Measurements from ENCODE around the gene ENTPD6.

GRCh38 chr20:25225642-25226432 is 30.3 kb downstream of the ENTPD6 start:
- TF ChIP-seq EZH2 (IDR thresholded peaks at IDR 0.05) (no peak), CTCF (IDR thresholded peaks at IDR 0.05) (no peak), EZH2phosphoT487 (IDR thresholded peaks at IDR 0.05) (no peak)
